ENCODE data around the gene GFOD1. TPM values are rescaled to one million over a fixed set of nuclear protein-coding genes. Genes with fewer than 3 reads are reported as not detected.
"Not testable (repeated sequence)": the region's sequence is repeated elsewhere in the genome, so short reads cannot be mapped to it uniquely, and the experiment has no call there.

The GFOD1 gene
- polyA plus RNA-seq, 1 donor from 2014 or later = 7.0 TPM

- not testable (repeated sequence) for H3K9me2 ChIP-seq (ENCODE audit: insufficient read depth, low read length); H4K20me1 ChIP-seq (ENCODE audit: insufficient read depth); H3K36me3 ChIP-seq (ENCODE audit: insufficient read depth, low read length); H3K4me3 ChIP-seq (ENCODE audit: low read length); H3K79me2 ChIP-seq (replicated peaks; ENCODE audit: insufficient read depth, low read length); H3F3A ChIP-seq (ENCODE audit: insufficient read depth, low read length, poor library complexity, severe bottlenecking); H3K9me3 ChIP-seq (ENCODE audit: low read length); H3K27me3 ChIP-seq (ENCODE audit: insufficient read depth, low read depth, low read length); H3K4me2 ChIP-seq (ENCODE audit: low read length); H3K9ac ChIP-seq (ENCODE audit: low read length); H2AFZ ChIP-seq (ENCODE audit: low read depth, low read length); H3K27ac ChIP-seq (ENCODE audit: low read length)
Observed at GRCh38 chr6:13510433-13510832, 23.0 kb upstream of the GFOD1 start.

GRCh38 chr6:13508711-13509705 lies 21.6 kb upstream of the GFOD1 start:
- no peak overlapping the region for H3K27ac ChIP-seq (ENCODE audit: low read length)
- no peaks in the 10 kb centered on the region for H4K20me1 ChIP-seq (ENCODE audit: insufficient read depth)
- H3K79me2 ChIP-seq (replicated peaks; ENCODE audit: insufficient read depth, low read length) = no peaks in the 10 kb centered on the region
- H3K27me3 ChIP-seq (ENCODE audit: insufficient read depth, low read depth, low read length) = no peaks in the 10 kb centered on the region
- TF ChIP-seq SMC3 (conservative IDR thresholded peaks at IDR 0.05; ENCODE audit: poor library complexity) (no peak), REST (IDR thresholded peaks at IDR 0.05; ENCODE audit: borderline replicate concordance) (no peak), EZH2 (IDR thresholded peaks at IDR 0.05; ENCODE audit: borderline replicate concordance, insufficient read depth, low read length, poor library complexity, severe bottlenecking) (no peak), EP300 (conservative IDR thresholded peaks at IDR 0.05; ENCODE audit: poor library complexity, severe bottlenecking) (no peak), TAF1 (IDR thresholded peaks at IDR 0.05; ENCODE audit: low read depth) (no peak), RAD21 (conservative IDR thresholded peaks at IDR 0.05) (no peak), POLR2AphosphoS5 (IDR thresholded peaks at IDR 0.05) (no peak), CTCF (IDR thresholded peaks at IDR 0.05; ENCODE audit: poor library complexity, severe bottlenecking) (no peak), MXI1 (conservative IDR thresholded peaks at IDR 0.05; ENCODE audit: poor library complexity, severe bottlenecking) (no peak)
- no peak overlapping the region for H3K4me2 ChIP-seq (ENCODE audit: low read length)
- no peaks in the 10 kb centered on the region for H3K9me2 ChIP-seq (ENCODE audit: insufficient read depth, low read length)
- no peaks in the 10 kb centered on the region for H3K9me3 ChIP-seq (ENCODE audit: low read length)
- no peak overlapping the region for H3K4me3 ChIP-seq (ENCODE audit: low read length)
- H3K36me3 ChIP-seq (ENCODE audit: insufficient read depth, low read length) = no peaks in the 10 kb centered on the region
- no peak overlapping the region for H3K9ac ChIP-seq (ENCODE audit: low read length)
- no peaks in the 10 kb centered on the region for H3F3A ChIP-seq (ENCODE audit: insufficient read depth, low read length, poor library complexity, severe bottlenecking)
- H2AFZ ChIP-seq (ENCODE audit: low read depth, low read length) = no peak overlapping the region
